GM18951 (cell line): ENCODE measurements around the gene SNN.

ENCODE experiments used
- POLR2A ChIP-seq: IDR thresholded peaks from 4 replicates; pipeline ENCODE4 v1.6.1; 2011; ENCODE audit warnings: mild to moderate bottlenecking; ENCODE audit not compliant: insufficient read length, insufficient read depth; ENCODE audit errors: extremely low read depth
- in situ Hi-C: fragments of 300-500 bp; cut with MboI; formaldehyde crosslinking; loops from one replicate; pipeline ENCODE4 v1.12.0; 2022; ENCODE audit warnings: low sequenced_read_pairs, mixed read lengths, inconsistent platforms; ENCODE audit not compliant: unreplicated experiment

Gene SNN

DNA sequence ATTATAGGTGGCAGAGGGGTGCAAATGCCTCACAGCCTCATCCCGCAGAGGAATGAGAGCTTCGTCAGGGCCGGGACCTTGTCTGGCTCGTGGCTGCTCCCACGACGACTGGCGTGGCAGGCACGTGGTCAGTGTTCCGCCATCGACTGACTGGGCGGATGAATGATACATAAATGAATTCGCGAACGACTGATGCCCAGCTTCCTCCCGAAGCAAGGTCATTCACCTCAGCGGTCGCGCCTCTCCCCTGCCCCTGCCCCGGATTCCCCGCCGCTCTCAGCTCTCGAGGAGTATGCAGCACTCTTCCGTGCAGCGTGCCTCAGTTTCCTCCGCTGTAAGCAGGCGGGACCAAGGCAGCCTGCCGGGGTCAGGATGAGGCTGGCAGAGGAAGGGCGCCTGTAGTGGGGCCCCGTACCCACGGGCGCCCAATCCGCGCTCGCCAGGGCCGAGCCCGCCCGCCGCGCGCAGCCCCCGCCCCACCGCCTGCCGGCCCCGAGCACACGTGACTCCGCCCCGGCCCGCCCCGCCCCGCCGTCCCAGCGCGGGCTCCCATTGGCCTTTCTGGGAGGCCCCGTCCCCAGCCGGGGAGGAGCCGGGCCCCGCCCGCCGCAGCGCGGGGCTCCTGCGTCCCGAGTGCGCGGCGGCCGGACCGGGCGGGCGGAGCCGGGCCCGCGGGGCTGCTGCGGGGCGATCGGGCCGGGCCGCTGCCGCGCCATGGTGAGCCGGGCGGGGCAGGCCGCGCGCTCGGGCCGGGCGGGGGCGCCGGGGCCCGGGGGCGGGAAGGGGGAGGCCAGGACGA lies at the start of gene SNN:
TSS of gene SNN (plus strand) at position 632 of the 799 bp plus-strand sequence. CDS start 7,605 bp downstream, outside the sequence.
- peak; percentile 74 for TF ChIP-seq POLR2A
- in situ Hi-C loops, result loop anchor here (25.0 kb wide), 1 partner anchor 706 kb away; no protein-coding TSS in a partner anchor

DNA sequence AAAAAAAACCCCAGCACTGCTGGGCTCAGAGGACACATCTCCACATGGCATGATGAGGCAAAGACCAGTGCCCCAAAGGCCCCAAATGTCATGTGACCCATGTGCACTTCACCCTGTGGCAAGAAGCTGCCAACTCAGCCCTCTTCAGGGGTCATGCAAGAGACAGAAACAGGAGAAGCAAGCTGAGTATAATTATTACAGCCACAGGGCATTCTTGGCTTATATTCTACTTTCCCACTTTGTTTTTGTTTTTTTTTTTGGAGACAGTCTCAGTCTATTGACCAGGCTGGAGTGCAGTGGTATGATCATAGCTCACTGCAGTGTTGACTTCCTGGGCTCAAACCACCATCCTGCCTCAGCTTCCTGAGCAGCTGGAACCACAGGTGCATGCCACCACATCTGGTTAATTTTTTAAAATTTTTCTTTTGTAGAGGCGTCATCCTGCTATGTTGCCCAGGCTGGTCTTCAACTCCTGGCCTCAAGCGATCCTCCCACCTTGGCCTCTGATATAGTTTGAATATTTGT lies 48.9 kb upstream of the SNN start:
- in situ Hi-C loops, result no loop called here
- no peak for TF ChIP-seq POLR2A

DNA sequence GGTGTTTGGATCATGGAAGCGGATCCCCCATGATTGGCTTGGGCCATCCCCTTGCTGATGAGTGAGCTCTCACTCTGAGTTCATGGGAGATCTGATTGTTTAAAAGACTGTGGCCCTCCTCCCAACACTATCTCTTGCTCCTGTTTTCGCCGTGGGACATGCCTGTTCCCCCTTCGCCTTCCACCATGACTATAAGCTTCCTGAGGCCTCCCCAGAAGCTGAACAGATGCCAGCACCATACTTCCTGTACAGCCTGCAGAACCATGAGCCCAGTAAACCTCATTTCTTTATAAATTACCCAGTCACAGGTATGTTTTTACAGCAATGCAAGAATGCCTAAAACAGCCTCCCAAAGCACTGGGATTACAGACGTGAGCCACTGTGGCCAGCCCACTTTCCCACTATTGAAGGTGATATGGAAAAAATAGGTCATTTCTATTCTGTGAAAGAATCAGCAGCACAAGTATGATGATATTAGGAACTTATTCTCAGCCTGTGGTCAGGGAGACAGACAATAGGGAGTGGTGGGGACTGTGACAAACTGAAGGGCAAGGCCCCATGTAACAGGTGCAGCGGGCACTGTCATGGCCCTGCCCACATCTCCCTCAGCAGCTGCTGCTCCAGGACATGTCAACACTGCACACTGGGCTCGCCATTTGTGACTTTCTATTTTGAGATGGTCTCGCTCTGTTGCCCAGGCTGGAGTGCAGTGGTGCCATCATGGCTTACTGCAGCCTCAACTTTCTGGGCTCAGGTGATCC lies 47.8 kb upstream of the SNN start:
- in situ Hi-C loops, result no loop called here
- no peak for TF ChIP-seq POLR2A

DNA sequence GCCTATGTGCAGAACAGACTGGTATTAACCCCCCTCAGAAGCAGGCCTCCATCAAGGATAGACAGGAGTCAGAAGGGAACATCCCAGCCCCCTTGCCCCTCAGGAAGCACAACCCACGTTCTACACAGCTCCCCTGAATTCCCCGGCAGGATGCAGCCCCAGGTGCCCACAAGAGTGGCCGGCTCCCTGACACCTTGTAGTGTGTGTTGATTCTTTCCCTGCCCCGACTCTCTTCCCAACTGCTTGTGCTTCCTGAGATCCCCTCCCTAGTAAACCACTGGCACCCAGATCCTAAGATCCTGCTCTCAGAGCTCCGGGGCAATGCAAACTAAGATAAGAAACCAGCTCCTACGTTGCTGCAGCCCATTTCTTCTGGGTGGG lies 46.7 kb upstream of the SNN start:
- in situ Hi-C loops, result no loop called here
- TF ChIP-seq POLR2A, result no peak

- no peak for TF ChIP-seq POLR2A
- in situ Hi-C loops, result no loop called here
Measured at GRCh38 chr16:11621920-11622651, 46.2 kb upstream of the SNN start.

- TF ChIP-seq POLR2A, result no peak
- in situ Hi-C loops, result no loop called here
Measured at GRCh38 chr16:11624205-11624604, 44.0 kb upstream of the SNN start.

- in situ Hi-C loops, result no loop called here
- no peak for TF ChIP-seq POLR2A
Measured at GRCh38 chr16:11624636-11625607, 43.3 kb upstream of the SNN start.

- TF ChIP-seq POLR2A, result no peak
- in situ Hi-C loops, result no loop called here
Measured at GRCh38 chr16:11625769-11626168, 42.5 kb upstream of the SNN start.

GRCh38 chr16:11626657-11627291 lies 41.5 kb upstream of the SNN start:
- in situ Hi-C loops, result no loop called here
- no peak for TF ChIP-seq POLR2A

DNA sequence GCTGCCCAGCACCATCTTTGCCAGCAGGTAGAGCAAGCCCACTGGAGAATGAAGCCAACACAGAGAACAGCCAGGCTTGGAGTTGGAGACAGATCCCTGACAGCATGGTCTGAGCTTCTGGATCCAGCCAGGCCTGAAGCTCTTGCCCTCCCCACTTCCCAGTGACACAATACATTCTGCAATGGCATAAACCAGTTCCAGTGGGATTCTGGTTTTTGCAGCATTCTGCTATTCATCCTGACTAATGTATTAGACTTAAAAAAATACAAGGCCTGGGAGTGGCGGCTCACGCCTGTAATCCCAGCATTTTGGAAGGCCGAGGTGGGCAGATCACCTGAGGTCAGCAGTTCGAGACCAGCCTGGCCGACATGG lies 41.0 kb upstream of the SNN start:
- in situ Hi-C loops, result no loop called here
- no peak for TF ChIP-seq POLR2A

GRCh38 chr16:11627822-11628457 lies 40.3 kb upstream of the SNN start:
- in situ Hi-C loops, result no loop called here
- no peak for TF ChIP-seq POLR2A
